ENCODE results near the gene TRIM33. TPM values are rescaled to one million over a fixed set of nuclear protein-coding genes. Genes with fewer than 3 reads are reported as not detected.
"Not testable (repeated sequence)": the region's sequence is repeated elsewhere in the genome, so short reads cannot be mapped to it uniquely, and the experiment has no call there.

Gene TRIM33
- total RNA-seq, 1 experiment from 2014 or later = 22.9 TPM

GRCh38 chr1:114363230-114363629, 147.8 kb downstream of the TRIM33 start:
- not testable (repeated sequence) for H3K36me3 ChIP-seq; H3K4me1 ChIP-seq (replicated peaks); H3K27ac ChIP-seq; H3K4me3 ChIP-seq; H3K27me3 ChIP-seq (replicated peaks); DNase-seq (ENCODE audit: low read depth in 1 of 2, low spot score in 2 of 2)
- peaks cover 15% of the 10 kb centered on the region; the same call in 1 of the 2 replicates for H3K9me3 ChIP-seq (replicated peaks)

GRCh38 chr1:114359791-114360190, 151.2 kb downstream of the TRIM33 start:
- H3K4me1 ChIP-seq (replicated peaks) = no peaks in the 10 kb centered on the region
- no peaks in the 10 kb centered on the region for H3K27me3 ChIP-seq (replicated peaks)
- H3K36me3 ChIP-seq = no peaks in the 10 kb centered on the region
- H3K9me3 ChIP-seq (replicated peaks) = peaks cover 15% of the 10 kb centered on the region; the same call in 1 of the 2 replicates
- H3K27ac ChIP-seq = no peak overlapping the region
- H3K4me3 ChIP-seq = no peak overlapping the region
- DNase-seq (ENCODE audit: low read depth in 1 of 2, low spot score in 2 of 2) = no peak

GRCh38 chr1:114355240-114355639, 155.8 kb downstream of the TRIM33 start:
- Histone ChIP-seq H3K4me3 (no peak overlapping the region), H3K4me1 (replicated peaks) (no peaks in the 10 kb centered on the region), H3K27ac (no peak overlapping the region), H3K27me3 (replicated peaks) (no peaks in the 10 kb centered on the region), H3K36me3 (no peaks in the 10 kb centered on the region), H3K9me3 (replicated peaks) (no peaks in the 10 kb centered on the region)
- DNase-seq (ENCODE audit: low read depth in 1 of 2, low spot score in 2 of 2) = no peak

GRCh38 chr1:114353262-114353661, 157.7 kb downstream of the TRIM33 start:
- Histone ChIP-seq H3K4me1 (replicated peaks) (no peaks in the 10 kb centered on the region), H3K9me3 (replicated peaks) (no peaks in the 10 kb centered on the region)

GRCh38 chr1:114352797-114353196, 158.2 kb downstream of the TRIM33 start:
- no peaks in the 10 kb centered on the region for H3K36me3 ChIP-seq
- no peaks in the 10 kb centered on the region for H3K27me3 ChIP-seq (replicated peaks)
- H3K9me3 ChIP-seq (replicated peaks) = no peaks in the 10 kb centered on the region
- no peak for DNase-seq (ENCODE audit: low read depth in 1 of 2, low spot score in 2 of 2)
- no peak overlapping the region for H3K27ac ChIP-seq
- H3K4me1 ChIP-seq (replicated peaks) = no peaks in the 10 kb centered on the region
- H3K4me3 ChIP-seq = no peak overlapping the region

More at GRCh38 chr1:114353262-114353661, 157.7 kb downstream of the TRIM33 start:
- Histone ChIP-seq H3K27ac (no peak overlapping the region), H3K27me3 (replicated peaks) (no peaks in the 10 kb centered on the region), H3K4me3 (no peak overlapping the region), H3K36me3 (no peaks in the 10 kb centered on the region)
- DNase-seq (ENCODE audit: low read depth in 1 of 2, low spot score in 2 of 2) = no peak

GRCh38 chr1:114350731-114351445, 160.1 kb downstream of the TRIM33 start:
- Histone ChIP-seq H3K27ac (no peak overlapping the region), H3K27me3 (replicated peaks) (no peaks in the 10 kb centered on the region), H3K36me3 (no peaks in the 10 kb centered on the region), H3K4me1 (replicated peaks) (peaks cover 3% of the 10 kb centered on the region; the same call in 1 of the 2 replicates), H3K9me3 (replicated peaks) (no peaks in the 10 kb centered on the region), H3K4me3 (no peak overlapping the region)
- DNase-seq (ENCODE audit: low read depth in 1 of 2, low spot score in 2 of 2) = no peak

GRCh38 chr1:114349891-114350605, 161.0 kb downstream of the TRIM33 start:
- H3K36me3 ChIP-seq = no peaks in the 10 kb centered on the region
- peaks cover 3% of the 10 kb centered on the region; the same call in 1 of the 2 replicates for H3K4me1 ChIP-seq (replicated peaks)
- no peaks in the 10 kb centered on the region for H3K9me3 ChIP-seq (replicated peaks)
- H3K4me3 ChIP-seq = no peak overlapping the region
- no peak for DNase-seq (ENCODE audit: low read depth in 1 of 2, low spot score in 2 of 2)
- no peaks in the 10 kb centered on the region for H3K27me3 ChIP-seq (replicated peaks)
- no peak overlapping the region for H3K27ac ChIP-seq

GRCh38 chr1:114347431-114348209, 163.4 kb downstream of the TRIM33 start:
- no peaks in the 10 kb centered on the region for H3K36me3 ChIP-seq
- DNase-seq (ENCODE audit: low read depth in 1 of 2, low spot score in 2 of 2) = no peak

GRCh38 chr1:114346480-114347029, 164.4 kb downstream of the TRIM33 start:
- no peaks in the 10 kb centered on the region for H3K9me3 ChIP-seq (replicated peaks)
- no peaks in the 10 kb centered on the region for H3K36me3 ChIP-seq
- DNase-seq (ENCODE audit: low read depth in 1 of 2, low spot score in 2 of 2) = peak; percentile 92 to 97
- peaks cover 3% of the 10 kb centered on the region; the same call in 1 of the 2 replicates for H3K4me1 ChIP-seq (replicated peaks)
- peak overlapping the region; percentile 23 for H3K4me3 ChIP-seq
- H3K27ac ChIP-seq = no peak overlapping the region
- H3K27me3 ChIP-seq (replicated peaks) = no peaks in the 10 kb centered on the region

More at GRCh38 chr1:114347431-114348209, 163.4 kb downstream of the TRIM33 start:
- H3K27me3 ChIP-seq (replicated peaks) = no peaks in the 10 kb centered on the region
- no peak overlapping the region for H3K27ac ChIP-seq
- H3K4me3 ChIP-seq = no peak overlapping the region
- no peaks in the 10 kb centered on the region for H3K9me3 ChIP-seq (replicated peaks)
- H3K4me1 ChIP-seq (replicated peaks) = peaks cover 3% of the 10 kb centered on the region; the same call in 1 of the 2 replicates

- Histone ChIP-seq H3K4me1 (replicated peaks) (peaks cover 3% of the 10 kb centered on the region; the same call in 1 of the 2 replicates), H3K27ac (no peak overlapping the region), H3K4me3 (peak overlapping the region; percentile 23), H3K27me3 (replicated peaks) (no peaks in the 10 kb centered on the region), H3K9me3 (replicated peaks) (no peaks in the 10 kb centered on the region), H3K36me3 (no peaks in the 10 kb centered on the region)
- DNase-seq (ENCODE audit: low read depth in 1 of 2, low spot score in 2 of 2) = no peak
Observed at GRCh38 chr1:114345930-114346479, 165.0 kb downstream of the TRIM33 start.

- Histone ChIP-seq H3K9me3 (replicated peaks) (no peaks in the 10 kb centered on the region), H3K27me3 (replicated peaks) (no peaks in the 10 kb centered on the region), H3K4me1 (replicated peaks) (peaks cover 3% of the 10 kb centered on the region; the same call in 1 of the 2 replicates), H3K27ac (no peak overlapping the region), H3K4me3 (no peak overlapping the region), H3K36me3 (no peaks in the 10 kb centered on the region)
- DNase-seq (ENCODE audit: low read depth in 1 of 2, low spot score in 2 of 2) = no peak
Observed at GRCh38 chr1:114344656-114345055, 166.3 kb downstream of the TRIM33 start.
